IPS-15b (cell line): ENCODE measurements around the gene DNM3.

Experiments
- H3K27me3 ChIP-seq: one replicate; pipeline ENCODE4 v1.6.1; 2013; ENCODE audit warnings: low read length; ENCODE audit not compliant: control insufficient read depth, insufficient read depth
- H3K36me3 ChIP-seq: one replicate; pipeline ENCODE4 v1.6.1; 2013; ENCODE audit warnings: low read length; ENCODE audit not compliant: control insufficient read depth, insufficient read depth
- H3K4me1 ChIP-seq: one replicate; pipeline ENCODE4 v1.6.1; 2013; ENCODE audit warnings: mild to moderate bottlenecking, low read length; ENCODE audit not compliant: control insufficient read depth, insufficient read depth
- H3K4me3 ChIP-seq: one replicate; pipeline ENCODE4 v1.5.1; 2013; ENCODE audit warnings: low read depth, low read length
- H3K9ac ChIP-seq: one replicate; pipeline ENCODE4 v1.6.1; 2013; ENCODE audit warnings: low read depth, mild to moderate bottlenecking, low read length
- H3K9me3 ChIP-seq: one replicate; pipeline ENCODE4 v1.6.1; 2013; ENCODE audit warnings: mild to moderate bottlenecking, low read length; ENCODE audit not compliant: control insufficient read depth, insufficient read depth

The DNM3 gene

DNA sequence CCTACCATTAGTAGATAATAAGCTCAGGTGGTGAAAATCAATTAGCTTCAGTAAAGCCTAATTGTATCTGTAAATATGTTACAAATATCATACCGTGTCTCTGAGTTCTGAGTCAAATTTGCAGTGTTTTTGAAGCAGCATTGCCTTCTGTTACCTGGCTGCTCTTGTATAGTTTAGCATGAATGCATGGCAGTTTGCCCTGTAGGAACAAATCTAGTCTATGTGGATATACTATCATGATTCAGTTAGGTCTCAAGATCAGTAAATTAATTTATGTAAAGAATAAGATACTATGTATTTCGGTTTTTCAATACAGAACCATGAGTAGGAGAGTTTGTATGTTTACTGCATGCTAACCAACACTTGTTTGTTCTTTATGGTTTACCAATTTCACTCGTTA is 338.6 kb downstream of the DNM3 start:
- no peaks in the 10 kb centered on the region for H3K27me3 ChIP-seq
- peaks cover 3% of the 10 kb centered on the region for H3K4me1 ChIP-seq
- no peaks in the 10 kb centered on the region for H3K36me3 ChIP-seq
- no peaks in the 10 kb centered on the region for H3K9me3 ChIP-seq
- H3K9ac ChIP-seq: no peak overlapping the region
- H3K4me3 ChIP-seq: no peak overlapping the region

GRCh38 chr1:172180501-172181285 is 339.4 kb downstream of the DNM3 start:
- no peaks in the 10 kb centered on the region for H3K9me3 ChIP-seq
- peaks cover 11% of the 10 kb centered on the region for H3K4me1 ChIP-seq
- no peaks in the 10 kb centered on the region for H3K27me3 ChIP-seq
- no peak overlapping the region for H3K9ac ChIP-seq
- H3K4me3 ChIP-seq: no peak overlapping the region
- H3K36me3 ChIP-seq: no peaks in the 10 kb centered on the region

DNA sequence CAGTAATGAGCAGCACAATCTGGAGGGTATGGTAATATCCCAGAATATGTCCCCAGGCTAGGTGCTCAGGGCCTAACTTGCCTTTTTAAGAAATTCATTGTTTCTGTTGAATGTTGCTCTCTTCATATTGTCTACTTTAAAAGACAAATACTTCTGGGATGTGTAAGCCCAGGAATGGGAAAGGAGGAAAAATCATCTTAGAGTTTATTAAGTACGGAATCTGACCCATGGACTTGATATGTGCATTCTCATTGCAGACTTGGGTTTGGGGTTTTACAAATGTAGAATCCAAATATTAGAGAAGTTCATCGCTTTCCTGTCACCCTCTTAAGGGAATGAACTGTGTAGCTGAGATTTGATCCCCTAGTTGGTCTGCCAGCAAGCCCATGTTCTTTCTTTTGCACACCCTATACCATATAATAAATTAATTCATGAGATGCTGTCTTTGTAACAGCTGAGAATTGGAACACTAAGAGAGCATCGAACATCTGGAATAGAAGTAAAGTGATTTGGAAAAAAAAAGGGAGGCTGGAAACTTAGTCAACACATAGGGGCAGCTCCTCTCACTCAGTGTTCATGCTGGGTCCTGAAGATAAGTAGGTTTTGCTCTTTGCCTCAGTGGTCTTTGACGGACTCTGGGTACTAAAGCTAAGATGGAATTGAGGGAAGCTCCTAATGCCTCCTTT is 343.4 kb downstream of the DNM3 start:
- Histone ChIP-seq H3K27me3 (no peaks in the 10 kb centered on the region), H3K4me3 (no peak overlapping the region), H3K9me3 (no peaks in the 10 kb centered on the region), H3K36me3 (no peaks in the 10 kb centered on the region), H3K4me1 (peaks cover 19% of the 10 kb centered on the region), H3K9ac (no peak overlapping the region)

- H3K4me3 ChIP-seq: no peak overlapping the region
- no peak overlapping the region for H3K9ac ChIP-seq
Measured at GRCh38 chr1:172185211-172185610, 343.9 kb downstream of the DNM3 start.

DNA sequence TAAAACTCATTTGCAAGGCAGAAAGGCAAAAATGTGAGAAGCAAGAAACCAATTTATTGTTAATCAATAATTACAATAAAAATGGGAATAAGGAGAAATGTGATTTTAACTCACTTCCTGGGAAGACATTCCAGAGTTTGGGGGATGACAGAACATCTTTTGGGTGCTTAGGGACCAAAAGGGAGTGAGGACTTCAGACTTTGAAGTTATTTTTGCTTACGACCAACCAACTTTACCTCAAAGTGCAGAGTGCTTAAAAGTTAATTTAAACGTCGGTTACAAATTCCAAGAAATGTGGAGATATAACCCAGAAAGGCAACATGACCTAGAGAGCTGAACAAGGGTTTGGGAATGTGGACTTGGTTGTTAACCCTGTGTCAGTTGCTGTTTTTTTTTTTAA is 344.7 kb downstream of the DNM3 start:
- no peaks in the 10 kb centered on the region for H3K27me3 ChIP-seq
- H3K9me3 ChIP-seq: no peaks in the 10 kb centered on the region
- no peak overlapping the region for H3K4me3 ChIP-seq
- no peaks in the 10 kb centered on the region for H3K36me3 ChIP-seq
- no peak overlapping the region for H3K9ac ChIP-seq
- peaks cover 19% of the 10 kb centered on the region for H3K4me1 ChIP-seq

More at GRCh38 chr1:172185211-172185610, 343.9 kb downstream of the DNM3 start:
- Histone ChIP-seq H3K36me3 (no peaks in the 10 kb centered on the region), H3K4me1 (peaks cover 19% of the 10 kb centered on the region), H3K9me3 (no peaks in the 10 kb centered on the region), H3K27me3 (no peaks in the 10 kb centered on the region)

DNA sequence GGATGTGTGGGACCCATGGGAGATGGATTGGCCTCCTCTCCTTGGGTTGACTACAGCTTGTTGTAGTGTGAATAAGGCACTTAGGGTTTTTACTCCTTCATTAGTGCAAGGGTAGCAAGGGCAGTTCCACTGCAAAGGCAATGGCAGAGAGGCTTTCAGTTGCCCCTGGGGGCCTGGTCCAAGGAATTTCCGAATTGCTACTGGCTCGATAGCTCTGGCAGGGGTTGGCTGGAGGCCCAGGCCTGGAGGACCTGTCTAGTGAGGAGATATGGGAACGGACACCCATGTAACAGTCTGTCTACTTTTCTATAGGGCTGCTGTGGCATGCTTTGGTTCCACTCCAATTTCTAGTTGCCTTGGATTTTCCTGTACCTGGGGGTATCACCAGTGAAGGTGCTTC is 360.3 kb downstream of the DNM3 start:
- Histone ChIP-seq H3K4me1 (no peaks in the 10 kb centered on the region), H3K9me3 (no peaks in the 10 kb centered on the region), H3K9ac (no peak overlapping the region), H3K27me3 (no peaks in the 10 kb centered on the region), H3K36me3 (no peaks in the 10 kb centered on the region), H3K4me3 (no peak overlapping the region)

- H3K9ac ChIP-seq: no peak overlapping the region
- H3K4me1 ChIP-seq: no peaks in the 10 kb centered on the region
- H3K27me3 ChIP-seq: no peaks in the 10 kb centered on the region
- H3K4me3 ChIP-seq: no peak overlapping the region
- no peaks in the 10 kb centered on the region for H3K9me3 ChIP-seq
- H3K36me3 ChIP-seq: no peaks in the 10 kb centered on the region
Measured at GRCh38 chr1:172203135-172203823, 362.0 kb downstream of the DNM3 start.

GRCh38 chr1:172203902-172204301 is 362.6 kb downstream of the DNM3 start:
- H3K9ac ChIP-seq: no peak overlapping the region
- H3K4me1 ChIP-seq: no peaks in the 10 kb centered on the region
- no peaks in the 10 kb centered on the region for H3K9me3 ChIP-seq
- no peaks in the 10 kb centered on the region for H3K36me3 ChIP-seq
- H3K27me3 ChIP-seq: no peaks in the 10 kb centered on the region
- H3K4me3 ChIP-seq: no peak overlapping the region

DNA sequence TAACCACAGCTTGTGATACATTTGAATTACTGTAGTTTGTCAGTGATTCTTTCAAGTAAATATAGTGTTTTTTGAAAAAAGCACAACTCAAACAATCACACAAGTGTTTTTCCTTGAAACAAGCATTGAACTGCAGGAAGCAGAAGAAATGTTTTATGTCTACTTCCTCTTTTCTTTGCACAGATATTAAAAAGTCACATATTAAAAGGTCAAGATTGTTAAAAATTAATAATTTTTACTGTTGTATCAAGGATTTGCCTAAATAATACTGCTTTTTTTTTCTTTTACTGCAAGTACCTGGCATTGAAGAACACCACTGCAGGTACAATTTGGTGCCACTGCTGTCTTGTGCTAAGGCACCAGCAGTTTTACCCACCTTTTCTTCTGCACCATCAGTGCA is 365.0 kb downstream of the DNM3 start:
- Histone ChIP-seq H3K4me3 (no peak overlapping the region), H3K4me1 (no peaks in the 10 kb centered on the region), H3K9ac (no peak overlapping the region), H3K9me3 (no peaks in the 10 kb centered on the region), H3K27me3 (no peaks in the 10 kb centered on the region), H3K36me3 (no peaks in the 10 kb centered on the region)

DNA sequence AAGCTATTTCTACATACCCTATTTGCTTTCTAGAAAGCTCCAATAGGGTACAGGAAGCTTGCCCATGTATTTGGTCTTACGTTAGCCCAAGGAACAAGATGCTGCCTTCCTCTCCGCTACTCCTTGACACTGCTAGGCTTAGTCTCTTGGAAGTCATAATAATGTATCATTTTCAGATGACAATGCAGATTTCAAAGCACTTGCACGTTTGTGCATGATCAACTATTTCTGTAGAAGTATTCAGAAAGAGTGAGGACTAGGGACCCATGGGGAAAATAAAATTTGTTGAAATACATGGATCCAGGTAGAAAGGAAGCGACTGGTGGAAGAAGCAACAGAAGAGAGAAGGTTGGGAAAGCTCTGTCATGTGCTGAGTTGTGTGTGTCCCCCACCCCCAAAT is 367.3 kb downstream of the DNM3 start:
- no peaks in the 10 kb centered on the region for H3K4me1 ChIP-seq
- H3K9me3 ChIP-seq: no peaks in the 10 kb centered on the region
- H3K4me3 ChIP-seq: no peak overlapping the region
- no peaks in the 10 kb centered on the region for H3K27me3 ChIP-seq
- H3K9ac ChIP-seq: no peak overlapping the region
- H3K36me3 ChIP-seq: no peaks in the 10 kb centered on the region

DNA sequence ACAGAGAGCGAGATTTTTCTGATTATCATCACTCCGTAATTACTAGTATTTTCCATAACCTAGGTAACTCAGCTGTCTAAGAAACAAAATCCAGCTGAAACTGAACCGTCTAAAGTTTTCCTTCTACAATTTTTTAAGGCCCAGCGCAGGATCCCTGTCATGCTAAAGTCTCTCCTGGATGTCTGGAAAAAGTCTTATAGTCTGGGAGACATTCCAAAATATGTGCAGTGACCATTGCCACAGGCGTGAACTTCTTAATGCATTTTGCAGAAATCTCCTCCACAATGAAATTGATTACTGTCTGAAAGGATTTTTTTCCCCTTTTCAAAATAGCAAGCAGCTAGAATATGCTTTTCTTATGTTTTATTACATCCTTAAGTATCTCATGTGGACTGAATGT is 369.9 kb downstream of the DNM3 start:
- Histone ChIP-seq H3K4me1 (no peaks in the 10 kb centered on the region), H3K36me3 (no peaks in the 10 kb centered on the region), H3K4me3 (no peak overlapping the region), H3K27me3 (no peaks in the 10 kb centered on the region), H3K9me3 (no peaks in the 10 kb centered on the region), H3K9ac (no peak overlapping the region)

GRCh38 chr1:172212124-172212523 is 370.8 kb downstream of the DNM3 start:
- no peaks in the 10 kb centered on the region for H3K4me1 ChIP-seq
- no peaks in the 10 kb centered on the region for H3K9me3 ChIP-seq
- no peak overlapping the region for H3K4me3 ChIP-seq
- no peak overlapping the region for H3K9ac ChIP-seq
- no peaks in the 10 kb centered on the region for H3K27me3 ChIP-seq
- no peaks in the 10 kb centered on the region for H3K36me3 ChIP-seq
